Ishikawa (cell line): ENCODE results near the gene AGER.

Experiments used
- CEBPB ChIP-seq: IDR thresholded peaks from 2 replicates; pipeline ENCODE4 v1.6.1; 2012
- CREB1 ChIP-seq: IDR thresholded peaks from 2 replicates; pipeline ENCODE4 v1.6.1; 2012; ENCODE audit warnings: low read depth
- EP300 ChIP-seq: IDR thresholded peaks from 2 replicates; pipeline ENCODE4 v1.6.1; 2012; ENCODE audit warnings: borderline replicate concordance
- FOXM1 ChIP-seq: IDR thresholded peaks from 2 replicates; pipeline ENCODE4 v1.6.1; 2012; ENCODE audit warnings: low read depth, borderline replicate concordance
- NFIC ChIP-seq: IDR thresholded peaks from 2 replicates; pipeline ENCODE4 v1.6.1; 2012
- RAD21 ChIP-seq: IDR thresholded peaks from 2 replicates; pipeline ENCODE4 v1.6.1; 2012; ENCODE audit warnings: low read depth
- TAF1 ChIP-seq: IDR thresholded peaks from 2 replicates; pipeline ENCODE4 v1.6.1; 2012; ENCODE audit warnings: low read depth, mild to moderate bottlenecking
- TCF12 ChIP-seq: IDR thresholded peaks from 2 replicates; pipeline ENCODE4 v1.6.1; 2012; ENCODE audit warnings: low read depth
- TEAD4 ChIP-seq: IDR thresholded peaks from 2 replicates; pipeline ENCODE4 v1.6.1; 2012
- YY1 ChIP-seq: IDR thresholded peaks from 2 replicates; pipeline ENCODE4 v1.6.1; 2012; ENCODE audit warnings: low read depth
- ZBTB7A ChIP-seq: IDR thresholded peaks from 2 replicates; pipeline ENCODE4 v1.6.1; 2012; ENCODE audit warnings: low read depth
- TF ChIP-seq, protein P1 (sequence below): IDR thresholded peaks from 2 replicates; pipeline ENCODE4 v1.6.1; 2012; ENCODE audit warnings: low read depth, mild to moderate bottlenecking
- TF ChIP-seq, protein P2 (sequence below): IDR thresholded peaks from 2 replicates; pipeline ENCODE4 v1.6.1; 2012

The AGER gene

DNA sequence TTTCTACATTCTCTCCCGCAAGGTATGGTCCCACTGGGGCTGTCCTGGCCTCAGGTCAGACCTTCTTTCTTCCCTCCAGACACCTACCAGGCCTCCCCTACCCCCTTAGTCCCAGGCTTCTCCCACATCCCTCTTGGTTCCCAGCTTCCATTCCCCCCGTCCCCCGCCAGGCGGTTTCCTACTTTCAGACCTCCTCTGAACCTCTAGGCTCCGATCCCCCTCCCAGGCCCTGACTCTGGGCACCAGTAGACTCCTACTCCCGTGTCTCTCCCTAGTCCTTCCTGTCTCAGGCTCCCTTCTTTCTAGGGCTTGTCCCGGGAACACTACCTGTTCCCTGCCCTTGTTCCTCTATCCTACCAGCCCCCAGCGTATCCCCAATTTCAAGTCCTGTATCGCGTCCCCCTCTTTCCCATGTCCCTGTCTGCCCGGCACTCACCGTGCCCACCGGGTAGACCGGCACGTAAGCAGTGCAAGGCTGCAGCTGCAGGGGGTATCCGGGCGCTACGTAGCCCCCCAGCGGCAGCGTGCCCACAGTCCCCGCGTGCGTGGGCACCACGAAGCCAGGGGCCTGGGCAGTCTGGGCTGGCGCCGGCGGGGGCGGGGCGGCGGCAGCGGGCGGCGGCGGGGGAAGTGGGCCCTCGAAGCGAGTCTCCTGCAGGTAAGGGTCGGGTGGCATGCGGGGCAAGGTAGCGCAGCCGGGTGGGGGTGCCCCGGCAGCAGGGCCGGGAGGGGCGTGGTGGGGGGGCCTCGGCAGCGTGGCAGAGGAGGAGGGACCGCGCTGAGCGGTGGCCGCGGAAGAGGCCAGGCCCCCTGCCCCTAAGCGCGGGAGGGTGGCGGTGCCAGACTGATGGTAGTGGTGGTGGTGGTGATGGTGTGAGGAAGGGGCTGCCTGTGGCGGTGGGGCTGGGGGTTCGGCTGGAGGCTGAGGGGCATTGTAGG is 33.9 kb downstream of the AGER start:
- TF ChIP-seq YY1 (no peak), NFIC (no peak), EP300 (no peak)

DNA sequence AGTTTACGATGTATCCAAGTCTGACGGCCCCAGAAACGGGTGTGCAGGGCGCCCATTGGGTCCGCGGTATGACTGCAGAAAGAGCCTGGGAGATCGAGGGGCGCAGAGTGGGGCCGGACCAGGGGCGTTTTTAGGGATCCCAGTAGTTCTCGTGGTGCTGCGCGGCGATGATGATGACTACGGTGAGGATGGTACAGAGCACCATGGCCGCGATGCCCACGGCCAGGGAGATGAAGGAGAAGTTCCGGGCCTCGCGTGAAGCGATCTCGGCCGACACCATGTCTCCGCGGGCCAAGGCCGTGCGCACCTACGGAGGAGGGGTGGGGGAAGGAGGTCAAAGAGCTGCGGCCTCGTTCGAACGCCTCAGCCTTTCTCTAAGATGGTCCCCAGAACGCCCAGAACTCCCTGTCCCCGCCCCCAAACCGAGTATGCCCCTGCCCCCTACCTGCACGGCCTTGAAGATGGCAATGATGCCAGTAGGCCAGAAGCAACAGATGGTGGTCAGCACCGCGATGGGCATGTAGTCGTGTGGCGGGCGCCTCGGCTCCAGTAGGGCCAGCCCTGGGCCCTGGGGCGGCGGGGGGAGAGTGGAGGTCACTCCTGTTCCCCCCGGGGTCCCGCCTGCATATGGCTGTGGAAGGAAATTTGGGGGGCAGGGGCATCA is 34.8 kb downstream of the AGER start:
- TF ChIP-seq, protein P1, sequence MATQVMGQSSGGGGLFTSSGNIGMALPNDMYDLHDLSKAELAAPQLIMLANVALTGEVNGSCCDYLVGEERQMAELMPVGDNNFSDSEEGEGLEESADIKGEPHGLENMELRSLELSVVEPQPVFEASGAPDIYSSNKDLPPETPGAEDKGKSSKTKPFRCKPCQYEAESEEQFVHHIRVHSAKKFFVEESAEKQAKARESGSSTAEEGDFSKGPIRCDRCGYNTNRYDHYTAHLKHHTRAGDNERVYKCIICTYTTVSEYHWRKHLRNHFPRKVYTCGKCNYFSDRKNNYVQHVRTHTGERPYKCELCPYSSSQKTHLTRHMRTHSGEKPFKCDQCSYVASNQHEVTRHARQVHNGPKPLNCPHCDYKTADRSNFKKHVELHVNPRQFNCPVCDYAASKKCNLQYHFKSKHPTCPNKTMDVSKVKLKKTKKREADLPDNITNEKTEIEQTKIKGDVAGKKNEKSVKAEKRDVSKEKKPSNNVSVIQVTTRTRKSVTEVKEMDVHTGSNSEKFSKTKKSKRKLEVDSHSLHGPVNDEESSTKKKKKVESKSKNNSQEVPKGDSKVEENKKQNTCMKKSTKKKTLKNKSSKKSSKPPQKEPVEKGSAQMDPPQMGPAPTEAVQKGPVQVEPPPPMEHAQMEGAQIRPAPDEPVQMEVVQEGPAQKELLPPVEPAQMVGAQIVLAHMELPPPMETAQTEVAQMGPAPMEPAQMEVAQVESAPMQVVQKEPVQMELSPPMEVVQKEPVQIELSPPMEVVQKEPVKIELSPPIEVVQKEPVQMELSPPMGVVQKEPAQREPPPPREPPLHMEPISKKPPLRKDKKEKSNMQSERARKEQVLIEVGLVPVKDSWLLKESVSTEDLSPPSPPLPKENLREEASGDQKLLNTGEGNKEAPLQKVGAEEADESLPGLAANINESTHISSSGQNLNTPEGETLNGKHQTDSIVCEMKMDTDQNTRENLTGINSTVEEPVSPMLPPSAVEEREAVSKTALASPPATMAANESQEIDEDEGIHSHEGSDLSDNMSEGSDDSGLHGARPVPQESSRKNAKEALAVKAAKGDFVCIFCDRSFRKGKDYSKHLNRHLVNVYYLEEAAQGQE = no peak
- no peak for TF ChIP-seq TEAD4
- TF ChIP-seq NFIC = no peak

DNA sequence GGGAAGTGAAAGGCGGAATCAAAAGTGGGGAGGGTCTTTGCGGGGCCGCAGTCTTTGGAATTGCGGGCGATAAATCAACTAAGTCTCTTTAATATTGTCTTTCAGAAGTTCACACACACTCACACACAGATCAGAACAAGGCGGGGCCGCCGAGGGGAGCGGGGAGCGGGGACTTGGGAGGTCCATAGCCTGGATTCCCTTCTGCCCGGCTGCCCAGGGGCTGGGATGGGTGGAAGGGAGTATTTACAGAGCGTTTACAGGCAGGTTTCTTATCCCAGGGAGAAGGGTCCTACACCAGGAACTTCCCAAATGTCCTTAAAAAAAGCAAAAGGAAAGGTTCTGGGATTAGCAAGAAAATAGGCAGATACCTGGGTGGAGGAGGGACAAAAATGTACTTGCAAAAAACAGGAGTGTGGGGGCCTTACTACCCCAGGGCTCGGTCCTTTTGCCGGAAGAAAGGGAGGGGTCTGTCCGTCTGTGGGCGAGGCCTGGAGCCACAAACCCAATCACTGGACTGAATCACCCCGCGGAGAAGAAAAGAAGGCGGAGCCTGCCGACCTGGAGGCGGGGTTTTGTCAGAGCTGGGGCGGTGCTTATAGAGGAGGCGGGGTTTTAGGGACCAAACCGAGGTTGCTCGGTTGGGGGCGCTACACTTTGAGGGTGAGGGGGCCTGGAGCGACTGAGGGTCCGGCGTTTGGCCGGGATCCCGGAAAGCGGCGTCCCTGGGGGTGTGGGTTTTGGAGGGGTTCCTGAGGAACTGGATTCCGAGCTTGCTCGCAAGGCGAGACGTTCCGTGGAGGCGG is 35.6 kb downstream of the AGER start:
- TF ChIP-seq EP300 (no peak), RAD21 (no peak), TAF1 (no peak), YY1 (no peak), TEAD4 (no peak), ZBTB7A (no peak), FOXM1 (no peak), NFIC (no peak)
- TF ChIP-seq, protein P1 = no peak

DNA sequence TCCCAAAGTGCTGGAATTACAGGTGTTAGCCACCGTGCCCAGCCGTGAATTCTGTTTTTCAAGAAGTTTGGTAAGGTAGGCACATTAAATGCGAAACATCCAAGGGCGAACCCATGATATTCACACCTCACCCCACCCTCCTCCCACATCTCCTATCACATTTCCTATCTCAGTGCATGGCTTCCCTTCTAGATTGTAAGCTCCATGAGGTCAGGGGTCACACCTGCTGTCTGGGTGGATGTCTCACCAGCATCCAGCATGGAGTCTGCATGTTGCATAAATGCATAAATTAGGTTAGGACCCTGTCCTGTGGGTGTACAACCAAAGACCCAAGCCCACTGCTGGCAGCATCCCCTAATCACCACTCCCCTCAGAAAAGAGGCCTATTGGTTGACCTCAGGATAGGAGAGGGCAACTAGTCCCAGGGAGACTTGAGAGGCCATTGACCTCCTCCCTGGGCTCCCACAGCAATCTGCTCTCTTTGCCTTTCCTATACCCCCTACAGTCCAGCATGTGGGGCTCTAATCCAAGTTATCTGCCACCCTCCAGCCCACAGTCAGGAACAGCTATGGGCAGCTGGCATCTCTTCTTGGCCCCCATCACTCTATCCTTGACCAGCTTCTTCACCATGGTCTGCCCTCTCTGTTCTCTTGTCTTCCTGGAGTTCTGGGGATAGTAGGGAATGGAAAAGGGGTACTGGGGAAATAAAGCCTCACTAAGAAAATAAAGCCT is 36.5 kb downstream of the AGER start:
- TF ChIP-seq, protein P2, sequence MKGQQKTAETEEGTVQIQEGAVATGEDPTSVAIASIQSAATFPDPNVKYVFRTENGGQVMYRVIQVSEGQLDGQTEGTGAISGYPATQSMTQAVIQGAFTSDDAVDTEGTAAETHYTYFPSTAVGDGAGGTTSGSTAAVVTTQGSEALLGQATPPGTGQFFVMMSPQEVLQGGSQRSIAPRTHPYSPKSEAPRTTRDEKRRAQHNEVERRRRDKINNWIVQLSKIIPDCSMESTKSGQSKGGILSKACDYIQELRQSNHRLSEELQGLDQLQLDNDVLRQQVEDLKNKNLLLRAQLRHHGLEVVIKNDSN = no peak
- TF ChIP-seq, protein P1 = no peak
- TF ChIP-seq TCF12 (no peak), FOXM1 (no peak), RAD21 (no peak), TEAD4 (no peak)

DNA sequence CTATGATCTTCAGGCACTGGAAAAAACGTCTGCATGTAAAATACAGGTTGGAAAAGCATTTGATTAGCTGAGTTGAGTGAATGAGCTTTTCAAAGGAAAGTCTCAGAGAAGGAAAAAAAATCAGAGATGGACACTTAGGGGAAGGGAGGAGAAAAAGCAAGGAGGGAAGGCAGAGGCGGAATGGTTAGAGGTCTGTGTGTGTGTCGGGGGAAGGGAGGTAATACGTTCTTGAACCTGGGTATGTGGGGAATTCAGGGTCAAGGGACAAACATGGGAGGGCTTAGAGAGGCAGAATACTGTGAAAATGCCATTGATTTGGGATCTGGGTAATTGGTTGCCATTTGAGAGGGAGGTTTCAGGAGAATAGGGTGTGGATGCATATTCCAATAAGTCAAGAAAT is 37.4 kb downstream of the AGER start:
- TF ChIP-seq RAD21 (no peak), TEAD4 (no peak), FOXM1 (no peak), CEBPB (no peak), ZBTB7A (no peak), TCF12 (no peak), YY1 (no peak), CREB1 (no peak), TAF1 (no peak), NFIC (no peak)
- TF ChIP-seq, protein P2 = no peak
- TF ChIP-seq, protein P1 = no peak
